ENCODE measurements around the gene ATP2C2.

The ATP2C2 gene, protein sequence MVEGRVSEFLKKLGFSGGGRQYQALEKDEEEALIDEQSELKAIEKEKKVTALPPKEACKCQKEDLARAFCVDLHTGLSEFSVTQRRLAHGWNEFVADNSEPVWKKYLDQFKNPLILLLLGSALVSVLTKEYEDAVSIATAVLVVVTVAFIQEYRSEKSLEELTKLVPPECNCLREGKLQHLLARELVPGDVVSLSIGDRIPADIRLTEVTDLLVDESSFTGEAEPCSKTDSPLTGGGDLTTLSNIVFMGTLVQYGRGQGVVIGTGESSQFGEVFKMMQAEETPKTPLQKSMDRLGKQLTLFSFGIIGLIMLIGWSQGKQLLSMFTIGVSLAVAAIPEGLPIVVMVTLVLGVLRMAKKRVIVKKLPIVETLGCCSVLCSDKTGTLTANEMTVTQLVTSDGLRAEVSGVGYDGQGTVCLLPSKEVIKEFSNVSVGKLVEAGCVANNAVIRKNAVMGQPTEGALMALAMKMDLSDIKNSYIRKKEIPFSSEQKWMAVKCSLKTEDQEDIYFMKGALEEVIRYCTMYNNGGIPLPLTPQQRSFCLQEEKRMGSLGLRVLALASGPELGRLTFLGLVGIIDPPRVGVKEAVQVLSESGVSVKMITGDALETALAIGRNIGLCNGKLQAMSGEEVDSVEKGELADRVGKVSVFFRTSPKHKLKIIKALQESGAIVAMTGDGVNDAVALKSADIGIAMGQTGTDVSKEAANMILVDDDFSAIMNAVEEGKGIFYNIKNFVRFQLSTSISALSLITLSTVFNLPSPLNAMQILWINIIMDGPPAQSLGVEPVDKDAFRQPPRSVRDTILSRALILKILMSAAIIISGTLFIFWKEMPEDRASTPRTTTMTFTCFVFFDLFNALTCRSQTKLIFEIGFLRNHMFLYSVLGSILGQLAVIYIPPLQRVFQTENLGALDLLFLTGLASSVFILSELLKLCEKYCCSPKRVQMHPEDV

GRCh38 chr16:84368308-84368996 lies at the start of gene ATP2C2:
Gene ATP2C2, plus strand, starts transcription at chr16:84368538. Its CDS starts 78 bp downstream, at chr16:84368616.
- DNase-seq (ENCODE audit: low read depth) = no peak
- no peak within 1 kb of the TSS for H3K4me3 ChIP-seq (ENCODE audit: low read depth, low read length)
- no peak for TF ChIP-seq POLR2A (IDR thresholded peaks at IDR 0.05; ENCODE audit: extremely low read depth, insufficient read length)
- no peak for TF ChIP-seq MAX (IDR thresholded peaks at IDR 0.05; ENCODE audit: low read depth, low read length)
- no peak for TF ChIP-seq MYC (IDR thresholded peaks at IDR 0.05; ENCODE audit: low read depth, low read length)
- no peak for TF ChIP-seq CTCF (IDR thresholded peaks at IDR 0.05; ENCODE audit: low read depth, low read length)

- no peak for DNase-seq (ENCODE audit: low read depth)
- no peak overlapping the region for H3K4me3 ChIP-seq (ENCODE audit: low read depth, low read length)
- no peak for TF ChIP-seq MYC (IDR thresholded peaks at IDR 0.05; ENCODE audit: low read depth, low read length)
- TF ChIP-seq POLR2A (IDR thresholded peaks at IDR 0.05; ENCODE audit: extremely low read depth, insufficient read length) = no peak
- no peak for TF ChIP-seq CTCF (IDR thresholded peaks at IDR 0.05; ENCODE audit: low read depth, low read length)
- no peak for TF ChIP-seq MAX (IDR thresholded peaks at IDR 0.05; ENCODE audit: low read depth, low read length)
These were observed 49.1 kb upstream of the ATP2C2 start for GRCh38 chr16:84319146-84319760.

DNA sequence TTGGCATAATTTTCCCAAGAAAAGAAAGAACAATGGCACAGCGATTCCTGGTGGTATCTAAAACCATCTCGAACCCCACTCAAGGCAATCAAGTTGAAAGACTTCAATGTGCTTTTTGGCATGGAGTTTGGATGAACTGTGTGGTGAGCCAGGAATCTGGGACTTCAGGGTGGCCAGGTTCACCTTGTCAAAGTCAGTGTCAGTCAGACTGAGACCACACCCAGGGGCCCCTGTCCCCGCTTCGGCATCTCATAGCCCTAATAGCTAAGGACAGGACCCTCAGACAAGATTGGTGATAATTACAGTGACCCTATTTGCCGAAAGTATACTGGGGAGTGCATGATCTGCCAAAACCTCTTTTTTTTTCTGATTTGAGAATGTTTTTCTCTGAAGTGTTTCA lies 47.8 kb upstream of the ATP2C2 start:
- no peak overlapping the region for H3K4me3 ChIP-seq (ENCODE audit: low read depth, low read length)
- no peak for TF ChIP-seq CTCF (IDR thresholded peaks at IDR 0.05; ENCODE audit: low read depth, low read length)
- no peak for TF ChIP-seq MYC (IDR thresholded peaks at IDR 0.05; ENCODE audit: low read depth, low read length)
- no peak for TF ChIP-seq MAX (IDR thresholded peaks at IDR 0.05; ENCODE audit: low read depth, low read length)
- no peak for TF ChIP-seq POLR2A (IDR thresholded peaks at IDR 0.05; ENCODE audit: extremely low read depth, insufficient read length)
- no peak for DNase-seq (ENCODE audit: low read depth)

DNA sequence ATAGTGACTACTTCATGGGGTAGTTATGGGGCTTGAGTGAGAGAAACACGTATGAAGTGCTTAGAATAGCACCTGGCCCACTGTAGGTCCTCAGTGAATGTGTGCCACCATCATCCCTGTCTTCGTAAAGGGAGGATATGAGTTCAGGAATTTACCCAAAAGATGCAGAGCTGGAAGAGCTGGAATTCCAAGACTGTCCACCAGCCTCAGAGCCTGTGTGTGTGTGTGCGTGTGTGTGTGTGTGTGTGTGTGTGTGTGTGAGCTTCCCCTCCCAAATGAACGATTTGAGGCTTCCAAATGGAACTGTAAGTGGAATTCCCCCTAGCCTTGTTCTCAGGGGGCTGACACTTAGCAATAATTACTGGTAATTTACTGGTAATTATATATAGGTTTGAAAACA lies 46.4 kb upstream of the ATP2C2 start:
- no peak for DNase-seq (ENCODE audit: low read depth)
- no peak overlapping the region for H3K4me3 ChIP-seq (ENCODE audit: low read depth, low read length)
- no peak for TF ChIP-seq CTCF (IDR thresholded peaks at IDR 0.05; ENCODE audit: low read depth, low read length)
- TF ChIP-seq MYC (IDR thresholded peaks at IDR 0.05; ENCODE audit: low read depth, low read length) = no peak
- no peak for TF ChIP-seq POLR2A (IDR thresholded peaks at IDR 0.05; ENCODE audit: extremely low read depth, insufficient read length)
- no peak for TF ChIP-seq MAX (IDR thresholded peaks at IDR 0.05; ENCODE audit: low read depth, low read length)

- TF ChIP-seq POLR2A (IDR thresholded peaks at IDR 0.05; ENCODE audit: extremely low read depth, insufficient read length) (no peak), CTCF (IDR thresholded peaks at IDR 0.05; ENCODE audit: low read depth, low read length) (no peak), MYC (IDR thresholded peaks at IDR 0.05; ENCODE audit: low read depth, low read length) (no peak), MAX (IDR thresholded peaks at IDR 0.05; ENCODE audit: low read depth, low read length) (no peak)
- no peak for DNase-seq (ENCODE audit: low read depth)
- H3K4me3 ChIP-seq (ENCODE audit: low read depth, low read length) = no peak overlapping the region
These were observed 45.6 kb upstream of the ATP2C2 start for GRCh38 chr16:84322749-84323148.
